GM21825 (cell line): ENCODE results near the gene DOCK1.

Experiments
- ATAC-seq: cut with Tn5 transposase; IDR thresholded peaks from one replicate; pipeline ENCODE4 v1.9.1; 2021; ENCODE audit warnings: mild to moderate bottlenecking, moderate library complexity; ENCODE audit not compliant: unreplicated experiment

Gene DOCK1

DNA sequence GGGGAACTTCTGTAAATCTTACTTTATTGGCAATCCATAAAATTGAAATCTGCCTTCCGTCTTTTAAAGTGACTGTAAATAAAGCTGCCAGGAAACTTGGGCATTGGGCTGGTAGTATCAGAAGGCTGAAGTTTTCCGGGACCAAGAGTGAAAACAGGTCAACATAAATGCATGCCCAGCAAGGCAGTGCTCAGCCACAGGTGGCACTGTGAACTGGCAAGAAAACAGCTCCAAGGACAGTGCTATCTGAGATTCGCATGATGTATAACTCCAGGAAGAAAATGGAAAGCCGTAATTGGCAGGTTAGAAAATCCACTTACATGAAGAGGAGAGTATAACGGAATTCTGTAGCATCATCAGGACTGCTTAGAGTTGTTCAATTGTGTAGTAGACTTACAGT lies 293.1 kb downstream of the DOCK1 start:
- ATAC-seq, result no peak

DNA sequence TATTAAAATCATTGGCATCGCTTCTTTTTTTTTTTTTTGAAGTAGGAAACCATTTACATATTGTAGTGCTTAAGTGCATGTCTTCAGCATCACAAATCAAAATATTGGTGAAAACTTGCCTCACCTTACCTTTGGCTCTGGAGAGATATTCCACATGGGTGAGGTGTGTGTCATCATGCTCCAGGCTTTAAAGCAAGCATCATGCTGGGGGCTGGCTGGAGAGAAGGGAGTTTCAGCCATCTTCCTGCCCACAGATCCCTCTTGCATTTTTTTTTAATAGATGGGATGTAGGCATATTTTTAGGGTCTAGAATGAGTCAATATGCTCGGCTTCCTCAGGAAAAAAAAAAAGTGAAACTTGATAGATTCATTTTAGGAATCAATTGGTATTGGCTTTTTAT lies 293.5 kb downstream of the DOCK1 start:
- ATAC-seq, result no peak

DNA sequence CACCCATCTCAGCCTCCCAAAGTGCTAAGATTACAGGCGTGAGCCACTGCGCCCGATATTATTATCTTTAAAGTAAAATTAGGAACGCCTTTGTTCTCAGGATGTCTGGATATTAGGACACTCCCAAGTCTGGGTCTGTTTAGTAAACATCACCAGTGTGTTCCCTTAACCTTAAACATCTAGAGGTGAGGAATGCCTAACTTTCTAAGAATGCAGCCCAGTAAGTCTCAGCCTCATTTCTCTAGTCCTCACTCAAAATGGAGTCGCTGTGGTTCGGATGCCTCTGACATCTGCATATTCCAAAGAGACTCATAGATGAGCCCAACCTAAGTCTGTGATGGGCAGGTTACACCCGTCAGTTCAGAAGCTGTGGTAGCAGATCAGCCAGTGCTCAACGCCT lies 295.4 kb downstream of the DOCK1 start:
- no peak for ATAC-seq

DNA sequence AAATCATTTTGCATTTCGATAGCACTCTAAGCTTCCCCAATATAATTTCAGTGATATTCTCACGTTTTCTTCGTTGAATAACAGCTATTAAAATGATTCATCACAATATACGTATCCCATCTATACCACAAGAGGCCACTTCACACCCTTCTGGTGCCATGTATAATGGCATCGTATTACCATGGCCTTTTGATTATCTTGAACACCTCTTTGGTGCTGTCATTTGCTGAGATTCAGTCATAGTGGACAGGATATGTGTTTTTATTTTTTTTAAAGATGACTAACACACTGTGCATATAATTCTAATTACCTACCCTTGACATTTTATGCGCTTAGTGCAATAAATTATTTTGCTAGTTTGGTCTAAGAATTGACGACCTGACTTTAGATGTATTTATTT lies 297.8 kb downstream of the DOCK1 start:
- no peak for ATAC-seq

DNA sequence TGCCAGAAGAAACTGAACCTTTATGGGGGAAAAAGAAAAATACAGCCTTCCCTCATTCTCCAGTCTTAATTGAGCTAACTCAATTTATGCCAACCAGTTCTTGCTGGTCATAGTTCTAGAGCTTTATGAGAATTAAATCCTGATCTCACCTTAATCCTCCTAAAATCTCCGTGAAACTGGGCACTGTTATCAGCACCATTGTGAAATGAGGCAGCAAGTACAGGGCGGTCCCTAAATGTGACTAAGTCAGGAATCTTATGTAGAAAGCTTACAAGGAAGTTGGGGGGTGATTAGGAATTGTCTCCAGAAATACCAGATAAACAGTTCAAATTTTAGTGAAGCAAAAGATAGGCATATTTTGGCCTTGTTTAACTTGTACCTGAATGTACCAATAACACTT lies 301.9 kb downstream of the DOCK1 start:
- ATAC-seq, result no peak

- ATAC-seq, result no peak
Observed at GRCh38 chr10:127210936-127211466, 305.8 kb downstream of the DOCK1 start.

DNA sequence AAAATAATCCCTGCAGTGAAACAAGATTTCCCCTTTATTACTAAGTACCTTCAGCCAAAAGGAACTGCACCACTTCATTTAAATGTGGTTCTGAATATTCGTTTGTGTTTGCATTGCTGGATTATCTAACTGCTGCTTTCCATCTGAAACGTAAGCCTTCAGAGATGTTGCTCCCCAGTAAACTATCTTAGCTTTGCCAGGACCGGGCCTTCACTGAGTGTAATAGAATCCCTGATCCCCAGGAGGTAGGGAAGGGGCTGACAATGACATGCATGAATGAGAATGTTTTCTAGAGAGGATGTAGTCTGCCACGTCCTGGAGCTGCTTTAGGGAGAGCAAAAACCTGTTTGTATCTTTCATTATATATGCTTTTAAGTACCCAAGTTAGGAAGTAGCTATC lies 310.6 kb downstream of the DOCK1 start:
- no peak for ATAC-seq

DNA sequence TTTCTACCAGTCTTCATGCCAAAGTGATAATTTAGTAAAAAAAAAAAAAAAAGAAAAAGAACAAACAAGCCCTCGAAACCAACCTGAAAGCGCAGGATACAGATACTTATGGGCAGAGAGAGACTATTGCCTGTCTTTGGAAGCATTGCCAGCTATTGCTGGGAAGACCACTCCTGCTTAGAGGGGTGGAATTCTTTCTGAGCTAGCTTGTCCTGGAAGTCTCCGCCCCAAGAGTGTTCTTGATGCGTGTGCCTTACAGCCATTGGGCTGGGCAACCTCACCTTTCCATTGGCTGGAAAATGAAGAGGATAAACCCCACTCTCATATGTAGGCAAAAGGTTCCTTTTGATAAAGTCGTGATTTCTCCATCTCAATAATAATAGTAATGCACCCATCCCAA lies 311.0 kb downstream of the DOCK1 start:
- ATAC-seq, result no peak

DNA sequence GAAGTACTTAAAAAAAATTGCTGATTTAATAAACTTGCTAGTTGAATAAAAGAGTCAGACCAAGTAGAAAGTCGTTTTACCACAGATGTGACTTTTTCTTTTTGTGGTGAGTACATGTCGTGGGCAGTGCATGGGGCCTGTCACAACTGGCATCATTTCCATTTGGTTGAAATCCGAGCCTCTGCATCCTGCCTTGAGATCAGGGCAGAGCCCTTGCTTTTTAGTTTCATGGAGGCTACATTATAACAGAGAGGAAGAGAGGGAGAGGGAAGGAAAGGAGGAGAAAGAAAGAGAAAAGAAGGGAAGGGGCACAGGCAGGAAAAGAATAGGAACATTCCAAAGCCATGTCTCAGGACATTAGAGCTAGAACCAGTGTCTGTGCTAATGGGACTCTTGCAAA lies 311.6 kb downstream of the DOCK1 start:
- no peak for ATAC-seq

GRCh38 chr10:127218658-127219057 lies 313.4 kb downstream of the DOCK1 start:
- no peak for ATAC-seq

DNA sequence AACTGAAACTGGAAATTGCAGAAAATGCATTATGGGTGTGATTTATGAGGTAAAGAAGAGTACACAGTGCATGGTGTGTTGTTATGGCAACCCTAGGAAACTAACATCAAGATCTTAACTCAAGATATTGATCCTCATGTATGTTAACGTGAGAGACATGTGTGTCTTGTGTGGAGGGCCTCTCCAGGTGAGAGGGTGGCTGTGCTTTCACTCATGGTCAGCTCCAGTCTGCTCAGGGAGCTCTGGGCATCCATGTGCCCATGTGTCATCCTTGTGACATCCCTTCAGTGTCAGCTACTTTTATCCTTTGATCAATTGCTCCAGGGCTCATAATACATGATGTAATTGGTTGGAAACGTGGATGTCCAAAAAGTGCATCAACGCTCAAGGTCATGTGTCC lies 316.1 kb downstream of the DOCK1 start:
- no peak for ATAC-seq

GRCh38 chr10:127227027-127227426 lies 321.8 kb downstream of the DOCK1 start:
- no peak for ATAC-seq

GRCh38 chr10:127227663-127228062 lies 322.4 kb downstream of the DOCK1 start:
- ATAC-seq, result no peak

- no peak for ATAC-seq
Observed at GRCh38 chr10:127228195-127228787, 323.1 kb downstream of the DOCK1 start.

- ATAC-seq, result no peak
Observed at GRCh38 chr10:127234306-127234800, 329.1 kb downstream of the DOCK1 start.

- ATAC-seq, result no peak
Observed at GRCh38 chr10:127236266-127236665, 331.0 kb downstream of the DOCK1 start.

- ATAC-seq, result no peak
Observed at GRCh38 chr10:127242914-127243313, 337.7 kb downstream of the DOCK1 start.

- ATAC-seq, result no peak
Observed at GRCh38 chr10:127243490-127244272, 338.5 kb downstream of the DOCK1 start.

DNA sequence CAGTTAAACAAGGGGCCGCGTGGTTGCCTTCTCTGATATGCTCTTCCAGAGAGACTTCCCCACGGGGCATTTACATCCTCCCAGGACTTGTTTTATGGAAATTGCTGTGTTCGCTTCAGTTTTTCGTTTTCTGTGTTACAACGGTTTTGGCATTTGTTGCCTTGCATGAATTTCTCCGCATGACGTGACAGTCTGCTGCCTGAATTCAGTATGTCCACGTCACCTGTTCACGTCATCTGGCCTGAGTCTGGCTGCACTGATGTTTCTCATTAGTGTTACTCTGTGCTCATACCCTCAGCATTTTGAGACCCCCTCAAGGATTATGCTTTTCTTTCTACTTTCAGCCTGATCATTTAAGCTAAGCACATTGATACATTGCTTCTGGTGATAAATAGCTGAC lies 340.2 kb downstream of the DOCK1 start:
- no peak for ATAC-seq

GRCh38 chr10:127250031-127250430 lies 344.8 kb downstream of the DOCK1 start:
- no peak for ATAC-seq

DNA sequence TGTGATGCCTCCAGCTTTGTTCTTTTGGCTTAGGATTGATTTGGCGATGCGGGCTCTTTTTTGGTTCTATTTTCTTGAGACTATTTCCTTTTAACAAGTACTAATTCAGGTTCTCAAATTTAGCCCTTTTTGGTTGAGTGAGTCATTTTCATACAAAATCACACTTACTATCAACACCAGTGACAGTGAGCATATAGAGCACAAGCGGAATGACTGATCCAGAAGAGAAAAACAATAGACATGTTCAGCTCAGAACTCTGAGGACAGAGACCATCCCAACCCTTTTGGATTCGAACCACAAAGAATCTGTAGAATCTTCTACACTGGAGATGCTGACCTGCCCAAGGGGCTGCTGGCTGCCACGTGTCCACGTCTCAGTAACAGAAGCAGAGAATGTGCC lies 347.6 kb downstream of the DOCK1 start:
- ATAC-seq, result no peak

GRCh38 chr10:127254276-127254675 lies 349.0 kb downstream of the DOCK1 start:
- no peak for ATAC-seq
